Activated CD8-positive, alpha-beta T cell treated with anti-CD3 and anti-CD28 coated beads, Interleukin-2, amount 10 ng/mL, durations not matched to agents 7 days and 5 days (primary cell): Measurements from ENCODE around the gene TSHR. TPM values are rescaled to one million over a fixed set of nuclear protein-coding genes. Genes with fewer than 3 reads are reported as not detected.
A peak's percentile ranks its signal among the peaks of the same experiment; 100 is the strongest.

ENCODE experiments used
- ATAC-seq: fragments of 150-1000 bp; cut with Tn5 transposase; one replicate; pipeline ENCODE4 v1.10.0; 2021; ENCODE audit warnings: moderate library complexity
- CTCF ChIA-PET: fragments of 350-600 bp; sonication (Branson Sonifier 250); formaldehyde crosslinking; loops from one replicate; lab custom pipeline; 2021; ENCODE audit warnings: antibody characterized with exemption; lab: Charles Lee
- POLR2A ChIA-PET: fragments of 350-600 bp; sonication (Branson Sonifier 250); formaldehyde crosslinking; loops from one replicate; lab custom pipeline; 2021; ENCODE audit warnings: antibody characterized with exemption; lab: Charles Lee
- DNase-seq: peaks from one replicate; pipeline ENCODE4 v3.0.0-alpha.2; 2020
- H3K27ac Mint-ChIP-seq: one replicate; pipeline ENCODE4 v1.8.0; 2021; ENCODE audit warnings: mild to moderate bottlenecking, mixed read lengths
- H3K27me3 Mint-ChIP-seq: one replicate; pipeline ENCODE4 v1.8.0; 2021; ENCODE audit warnings: low read depth, mixed read lengths
- H3K36me3 Mint-ChIP-seq: one replicate; pipeline ENCODE4 v1.8.0; 2021; ENCODE audit warnings: low read depth, mixed read lengths
- H3K4me1 Mint-ChIP-seq: one replicate; pipeline ENCODE4 v1.8.0; 2021; ENCODE audit warnings: low read depth, mixed read lengths
- H3K4me3 Mint-ChIP-seq: one replicate; pipeline ENCODE4 v1.8.0; 2021; ENCODE audit warnings: mild to moderate bottlenecking, mixed read lengths
- H3K9me3 Mint-ChIP-seq: one replicate; pipeline ENCODE4 v1.8.0; 2022; ENCODE audit warnings: mixed read lengths; ENCODE audit not compliant: insufficient read depth
- total RNA-seq, 2 experiments: library from RNA; stranded (reverse); gene quantifications; one replicate each; pipeline ENCODE4 v1.2.3, GENCODE V29; 2021

Gene TSHR
- total RNA-seq, 2 experiments from 2014 or later: not detected

- Mint-ChIP-seq H3K9me3 (no peaks in the 10 kb centered on the region), H3K27ac (no peak overlapping the region), H3K4me3 (no peak overlapping the region), H3K27me3 (no peaks in the 10 kb centered on the region), H3K36me3 (no peaks in the 10 kb centered on the region), H3K4me1 (peaks cover 13% of the 10 kb centered on the region)
- ATAC-seq (no peak), DNase-seq (no peak)
- ChIA-PET POLR2A (no interaction called here), CTCF (no interaction called here)
Observed at GRCh38 chr14:81143793-81144192, 188.4 kb downstream of the TSHR start.

DNA sequence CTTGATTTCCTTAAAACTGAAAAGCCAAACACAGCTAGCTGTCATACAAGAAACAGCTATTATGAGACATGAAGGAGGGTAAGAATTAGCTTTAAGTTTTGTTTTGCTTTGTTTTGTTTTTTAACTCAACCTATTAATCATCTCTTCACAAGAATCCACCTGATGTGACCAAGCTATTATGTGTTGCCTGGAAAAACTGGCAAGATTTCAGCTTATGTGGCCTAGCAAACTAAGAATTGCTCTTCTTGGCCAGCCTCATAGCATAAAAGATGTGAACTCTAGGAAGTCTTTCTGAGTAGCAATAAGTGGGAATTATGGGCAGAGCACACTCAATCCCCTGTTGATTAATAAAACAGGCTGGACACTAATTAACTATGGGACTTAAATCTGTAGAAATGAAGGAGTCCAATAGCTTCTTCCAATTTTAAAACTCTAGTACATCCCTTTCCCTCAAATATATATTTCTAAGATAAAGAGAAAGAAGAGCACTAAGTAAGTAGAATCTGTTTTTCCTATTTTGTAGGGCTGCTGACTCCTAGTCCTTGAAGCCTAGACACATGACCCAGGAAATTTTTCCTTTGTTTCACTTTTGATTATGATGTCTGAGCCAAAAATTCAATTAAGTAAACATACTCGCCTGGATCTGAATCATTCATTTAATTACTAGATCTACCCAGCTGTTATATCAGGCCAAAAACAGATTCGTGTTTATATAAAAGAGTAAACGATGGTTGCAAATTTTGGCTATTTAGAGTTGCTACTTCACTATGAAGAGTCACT, 189.6 kb downstream of the TSHR start:
- ChIA-PET POLR2A (interaction anchor here (0.7 kb wide), 1 partner anchor 74 kb away, joined by 3 read pairs; no protein-coding TSS in a partner anchor), CTCF (interaction anchor here (0.8 to 0.9 kb wide), 2 partner anchors 25 to 158 kb away, joined by 3 to 4 read pairs; no protein-coding TSS in a partner anchor)
- no peaks in the 10 kb centered on the region for H3K9me3 Mint-ChIP-seq
- H3K36me3 Mint-ChIP-seq: no peaks in the 10 kb centered on the region
- ATAC-seq (no peak), DNase-seq (no peak)
- no peak overlapping the region for H3K4me3 Mint-ChIP-seq
- H3K27ac Mint-ChIP-seq: no peak overlapping the region
- peaks cover 13% of the 10 kb centered on the region for H3K4me1 Mint-ChIP-seq
- peaks cover 3% of the 10 kb centered on the region for H3K27me3 Mint-ChIP-seq

- no peaks in the 10 kb centered on the region for H3K36me3 Mint-ChIP-seq
- DNase-seq (no peak), ATAC-seq (no peak)
- H3K27ac Mint-ChIP-seq: peak overlapping the region; percentile 39
- POLR2A ChIA-PET: no interaction called here
- H3K27me3 Mint-ChIP-seq: peaks cover 3% of the 10 kb centered on the region
- H3K4me3 Mint-ChIP-seq: no peak overlapping the region
- CTCF ChIA-PET: interaction anchor here (0.7 to 1.2 kb wide), 2 partner anchors 150 to 160 kb away, joined by 3 read pairs; no protein-coding TSS in a partner anchor
- peaks cover 13% of the 10 kb centered on the region for H3K4me1 Mint-ChIP-seq
- H3K9me3 Mint-ChIP-seq: no peaks in the 10 kb centered on the region
Observed at GRCh38 chr14:81147140-81147897, 191.9 kb downstream of the TSHR start.

DNA sequence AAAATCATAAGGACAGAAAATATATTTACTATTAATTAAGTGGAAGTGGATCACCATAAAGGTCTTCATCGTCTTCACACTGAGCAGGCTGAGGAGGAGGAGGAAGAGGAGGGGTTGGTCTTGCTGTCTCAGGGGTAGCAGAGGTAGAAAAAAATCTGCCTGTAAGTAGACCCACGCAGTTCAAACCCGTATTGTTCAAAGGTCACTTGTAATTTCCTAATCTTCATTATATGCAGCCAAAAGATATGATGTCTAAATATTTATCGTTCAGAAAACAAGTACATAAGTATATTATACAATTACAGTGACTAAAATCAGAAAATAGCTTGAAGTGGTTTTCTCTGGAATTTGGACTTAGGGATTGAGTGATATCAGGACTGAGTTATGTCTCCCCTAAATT, 193.2 kb downstream of the TSHR start:
- peaks cover 16% of the 10 kb centered on the region for H3K4me1 Mint-ChIP-seq
- ATAC-seq: no peak
- CTCF ChIA-PET: no interaction called here

DNA sequence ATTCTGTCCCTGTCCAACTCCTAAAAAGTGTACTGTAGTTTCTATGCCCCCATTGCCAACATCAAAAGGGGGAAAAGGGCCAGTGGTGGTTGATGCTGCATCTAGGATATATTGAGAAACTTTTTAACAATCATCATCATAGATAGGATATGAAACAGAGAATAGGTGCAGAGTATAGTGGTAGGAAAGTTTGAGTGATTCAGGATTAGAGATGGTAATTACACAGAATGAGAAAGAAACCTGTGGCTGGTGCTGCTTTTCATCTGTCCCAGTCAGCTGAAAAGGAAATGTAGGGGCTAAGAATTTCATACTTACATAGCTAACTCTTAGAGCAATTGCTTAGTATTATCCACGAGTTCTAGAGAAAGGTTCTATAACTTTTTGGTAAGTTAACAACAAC, 197.8 kb downstream of the TSHR start:
- Mint-ChIP-seq H3K36me3 (no peaks in the 10 kb centered on the region), H3K9me3 (no peaks in the 10 kb centered on the region), H3K4me3 (no peak overlapping the region), H3K27me3 (peaks cover 3% of the 10 kb centered on the region), H3K27ac (no peak overlapping the region), H3K4me1 (peaks cover 3% of the 10 kb centered on the region)
- no peak for ATAC-seq
- DNase-seq: no peak
- ChIA-PET CTCF (interaction anchor here (1.1 to 3.1 kb wide), 2 partner anchors 10 to 157 kb away, joined by 3 to 14 read pairs; no protein-coding TSS in a partner anchor), POLR2A (no interaction called here)

More for the DNA sequence above, 193.2 kb downstream of the TSHR start:
- no peaks in the 10 kb centered on the region for H3K9me3 Mint-ChIP-seq
- H3K27ac Mint-ChIP-seq: no peak overlapping the region
- no peak overlapping the region for H3K4me3 Mint-ChIP-seq
- POLR2A ChIA-PET: no interaction called here
- DNase-seq: no peak
- no peaks in the 10 kb centered on the region for H3K36me3 Mint-ChIP-seq
- H3K27me3 Mint-ChIP-seq: peaks cover 3% of the 10 kb centered on the region

DNA sequence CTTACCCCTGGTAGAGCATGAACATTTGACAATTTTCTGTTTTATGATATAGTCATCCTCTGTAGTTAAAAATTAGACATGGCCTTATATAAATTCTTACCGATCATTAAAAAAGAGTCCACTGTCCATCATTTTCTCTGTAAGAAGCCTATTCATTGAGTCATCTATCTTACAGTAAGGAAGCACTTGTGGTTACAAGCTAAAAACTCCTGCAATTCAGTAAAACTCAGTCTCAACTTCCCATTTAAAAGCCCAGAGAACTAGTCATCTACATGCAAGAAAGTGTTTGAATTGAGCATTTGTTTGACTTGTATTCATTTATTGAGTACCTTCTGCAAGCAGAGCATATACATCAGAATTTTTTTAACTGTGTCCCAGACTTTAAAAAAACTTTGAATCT, 202.0 kb downstream of the TSHR start:
- CTCF ChIA-PET: interaction anchor here (1.2 to 5.6 kb wide), 2 partner anchors 9 to 13 kb away, joined by 4 to 25 read pairs; no protein-coding TSS in a partner anchor
- POLR2A ChIA-PET: no interaction called here
- H3K9me3 Mint-ChIP-seq: no peaks in the 10 kb centered on the region

DNA sequence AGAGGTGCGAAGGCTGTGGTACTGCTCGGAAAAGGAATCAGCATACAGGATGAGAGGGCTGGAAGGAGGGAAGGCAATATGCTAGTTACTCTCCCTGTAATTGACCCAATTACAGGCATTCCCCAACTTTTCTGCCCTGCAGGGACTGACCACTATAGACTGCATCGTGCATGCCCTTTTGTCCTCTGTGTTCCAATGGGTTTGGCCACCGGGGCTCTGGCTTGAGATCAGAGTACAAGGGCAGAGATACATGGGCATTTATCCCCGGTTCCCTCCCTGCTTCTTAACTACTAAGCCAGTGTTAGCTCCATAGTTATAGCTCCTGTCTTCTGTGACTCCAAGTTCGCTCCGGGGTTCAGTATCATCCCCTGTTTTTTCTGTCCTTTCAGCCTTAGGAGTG, 205.7 kb downstream of the TSHR start:
- Mint-ChIP-seq H3K9me3 (no peaks in the 10 kb centered on the region), H3K4me3 (no peak overlapping the region), H3K4me1 (peaks cover 6% of the 10 kb centered on the region), H3K36me3 (no peaks in the 10 kb centered on the region), H3K27ac (no peak overlapping the region), H3K27me3 (no peaks in the 10 kb centered on the region)
- DNase-seq (no peak), ATAC-seq (no peak)
- ChIA-PET CTCF (interaction anchor here (1.3 to 1.6 kb wide), 4 partner anchors 9 to 173 kb away, joined by 3 to 10 read pairs (median 4); no protein-coding TSS in a partner anchor), POLR2A (interaction anchor here (1.1 kb wide), 1 partner anchor 60 kb away, joined by 3 read pairs; the partner anchor contains the start of gene GTF2A1)

More for the DNA sequence above, 202.0 kb downstream of the TSHR start:
- no peaks in the 10 kb centered on the region for H3K36me3 Mint-ChIP-seq
- no peaks in the 10 kb centered on the region for H3K27me3 Mint-ChIP-seq
- DNase-seq (no peak), ATAC-seq (no peak)
- no peak overlapping the region for H3K27ac Mint-ChIP-seq
- peaks cover 3% of the 10 kb centered on the region for H3K4me1 Mint-ChIP-seq
- H3K4me3 Mint-ChIP-seq: no peak overlapping the region

GRCh38 chr14:81161749-81162148, 206.3 kb downstream of the TSHR start:
- H3K27ac Mint-ChIP-seq: no peak overlapping the region

DNA sequence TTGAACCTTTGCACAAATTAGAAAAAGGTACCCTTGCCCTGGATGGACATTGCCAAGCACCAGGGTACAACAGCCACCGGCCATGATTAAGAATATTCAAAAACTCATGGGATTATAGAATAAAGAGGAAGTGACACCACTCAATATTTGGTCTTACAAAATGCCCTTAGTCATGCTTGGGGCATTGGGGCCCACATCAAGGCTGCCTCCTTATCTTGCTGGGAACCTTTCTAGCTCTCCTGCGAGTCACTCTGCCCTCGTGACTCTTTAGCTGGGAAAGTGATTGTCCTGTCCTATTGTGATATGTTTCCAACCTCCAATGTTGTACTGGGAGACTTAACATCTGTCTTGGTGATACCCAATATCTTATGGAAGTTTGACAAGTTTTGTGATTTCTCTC, 207.5 kb downstream of the TSHR start:
- no peaks in the 10 kb centered on the region for H3K27me3 Mint-ChIP-seq
- ATAC-seq (no peak), DNase-seq (no peak)
- H3K36me3 Mint-ChIP-seq: no peaks in the 10 kb centered on the region
- H3K4me1 Mint-ChIP-seq: peaks cover 6% of the 10 kb centered on the region
- H3K9me3 Mint-ChIP-seq: no peaks in the 10 kb centered on the region
- no peak overlapping the region for H3K4me3 Mint-ChIP-seq
- no peak overlapping the region for H3K27ac Mint-ChIP-seq
- POLR2A ChIA-PET: no interaction called here
- CTCF ChIA-PET: interaction anchor here (0.5 to 4.5 kb wide), 10 partner anchors 10 to 283 kb away, joined by 3 to 35 read pairs (median 4); partner anchors contain the start of genes CEP128 and TSHR

More at GRCh38 chr14:81161749-81162148, 206.3 kb downstream of the TSHR start:
- no peaks in the 10 kb centered on the region for H3K27me3 Mint-ChIP-seq
- H3K4me1 Mint-ChIP-seq: peaks cover 6% of the 10 kb centered on the region
- no peaks in the 10 kb centered on the region for H3K36me3 Mint-ChIP-seq
- no peak overlapping the region for H3K4me3 Mint-ChIP-seq
- ChIA-PET CTCF (interaction anchor here (0.8 to 1.6 kb wide), 5 partner anchors 8 to 174 kb away, joined by 3 to 10 read pairs (median 3); no protein-coding TSS in a partner anchor), POLR2A (no interaction called here)
- H3K9me3 Mint-ChIP-seq: no peaks in the 10 kb centered on the region
- DNase-seq (no peak), ATAC-seq (no peak)

DNA sequence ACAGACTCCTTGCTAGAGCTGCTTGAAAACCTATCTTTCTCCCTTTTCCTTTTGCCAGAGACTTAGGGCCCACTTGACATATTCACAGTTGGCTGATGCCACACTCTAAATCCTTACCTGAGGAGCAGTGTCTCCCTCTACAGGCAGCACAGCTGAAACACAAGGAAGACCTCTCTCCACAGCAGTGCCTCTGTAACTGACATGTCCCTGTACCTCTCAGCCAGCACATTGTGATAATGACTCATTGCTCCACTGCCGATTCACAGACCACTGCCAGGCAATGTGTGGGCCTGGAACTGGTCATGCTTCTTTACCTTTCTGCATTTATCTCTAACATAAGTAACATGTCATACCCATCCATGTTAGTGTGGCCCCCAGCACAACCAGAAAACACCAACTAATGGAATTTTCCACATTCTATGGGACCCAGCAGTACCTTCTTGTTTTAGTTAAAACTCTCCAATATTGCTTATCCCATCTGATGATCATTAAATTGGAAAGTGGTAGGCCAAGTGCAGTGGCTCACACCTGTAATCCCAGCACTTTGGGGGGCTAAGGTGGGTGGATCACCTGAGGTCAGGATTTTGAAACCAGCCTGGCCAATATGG, 208.8 kb downstream of the TSHR start:
- Mint-ChIP-seq H3K36me3 (no peaks in the 10 kb centered on the region), H3K9me3 (no peaks in the 10 kb centered on the region), H3K27ac (no peak overlapping the region), H3K27me3 (no peaks in the 10 kb centered on the region), H3K4me3 (no peak overlapping the region), H3K4me1 (peaks cover 19% of the 10 kb centered on the region)
- ChIA-PET POLR2A (interaction anchor here (0.5 to 1.9 kb wide), 2 partner anchors 38 to 55 kb away, joined by 4 read pairs; no protein-coding TSS in a partner anchor), CTCF (interaction anchor here (0.8 to 4.5 kb wide), 13 partner anchors 11 to 223 kb away, joined by 3 to 35 read pairs (median 4); partner anchors contain the start of genes CEP128 and TSHR)
- peak; percentile 92 for ATAC-seq
- peak; percentile 69 for DNase-seq

DNA sequence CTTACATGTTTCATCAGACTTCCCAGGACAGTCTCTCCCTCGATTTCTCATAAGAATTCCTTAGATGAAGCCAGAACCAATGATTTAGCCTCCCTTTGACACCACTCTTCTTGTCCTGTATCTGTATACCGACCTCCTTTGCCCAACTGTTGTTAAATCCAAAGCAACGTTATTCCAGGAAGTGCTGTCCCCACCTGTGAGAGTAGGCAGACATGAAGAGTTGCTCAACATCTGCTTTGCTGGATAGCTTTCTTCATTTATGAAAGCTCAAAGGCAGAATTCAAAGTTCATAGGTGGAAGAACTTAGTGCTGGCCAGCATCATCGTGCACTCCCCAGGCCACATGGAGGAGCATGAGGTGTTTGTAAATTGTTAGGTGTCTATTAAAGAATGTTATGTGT, 209.8 kb downstream of the TSHR start:
- CTCF ChIA-PET: interaction anchor here (0.9 to 4.5 kb wide), 5 partner anchors 33 to 188 kb away, joined by 3 to 35 read pairs (median 3); no protein-coding TSS in a partner anchor
- no peak for DNase-seq
- H3K4me1 Mint-ChIP-seq: peaks cover 25% of the 10 kb centered on the region
- H3K27me3 Mint-ChIP-seq: no peaks in the 10 kb centered on the region
- ATAC-seq: no peak
- H3K9me3 Mint-ChIP-seq: no peaks in the 10 kb centered on the region
- H3K36me3 Mint-ChIP-seq: no peaks in the 10 kb centered on the region
- POLR2A ChIA-PET: interaction anchor here (1.9 kb wide), 1 partner anchor 54 kb away, joined by 4 read pairs; no protein-coding TSS in a partner anchor
- no peak overlapping the region for H3K4me3 Mint-ChIP-seq
- no peak overlapping the region for H3K27ac Mint-ChIP-seq
